ENCODE results near the gene ZNF735. TPM values are rescaled to one million over a fixed set of nuclear protein-coding genes. Genes with fewer than 3 reads are reported as not detected.
"Not testable (repeated sequence)": the region's sequence is repeated elsewhere in the genome, so short reads cannot be mapped to it uniquely, and the experiment has no call there.

ZNF735 gene
- total RNA-seq, 1 donor from 2014 or later: not detected

- intact Hi-C loops (cut with micrococcal nuclease): no loop called here
- no peak for TF ChIP-seq CTCF (IDR thresholded peaks at IDR 0.05)
- DNase-seq: no peak
- no peak for ATAC-seq (ENCODE audit: low read depth)
- Mint-ChIP-seq H3K27ac (no peak overlapping the region), H3K36me3 (ENCODE audit: low read depth) (no peaks in the 10 kb centered on the region), H3K27me3 (no peaks in the 10 kb centered on the region), H3K4me3 (no peak overlapping the region), H3K4me1 (no peaks in the 10 kb centered on the region), H3K9me3 (peaks cover 18% of the 10 kb centered on the region)
- ChIA-PET CTCF (no interaction called here), POLR2A (no interaction called here)
Observed at GRCh38 chr7:64187408-64187807, 19.6 kb upstream of the ZNF735 start.

- Mint-ChIP-seq H3K27ac (no peak overlapping the region), H3K36me3 (ENCODE audit: low read depth) (no peaks in the 10 kb centered on the region), H3K27me3 (no peaks in the 10 kb centered on the region), H3K9me3 (peaks cover 22% of the 10 kb centered on the region), H3K4me3 (no peak overlapping the region), H3K4me1 (no peaks in the 10 kb centered on the region)
- DNase-seq (no peak), ATAC-seq (ENCODE audit: low read depth) (no peak)
- CTCF ChIA-PET: no interaction called here
- intact Hi-C loops (cut with micrococcal nuclease): no loop called here
- POLR2A ChIA-PET: no interaction called here
- no peak for TF ChIP-seq CTCF (IDR thresholded peaks at IDR 0.05)
Observed at GRCh38 chr7:64192148-64192704, 14.8 kb upstream of the ZNF735 start.

- no peak for DNase-seq
- H3K36me3 Mint-ChIP-seq (ENCODE audit: low read depth): no peaks in the 10 kb centered on the region
- TF ChIP-seq CTCF (IDR thresholded peaks at IDR 0.05): no peak
- CTCF ChIA-PET: no interaction called here
- H3K4me1 Mint-ChIP-seq: no peaks in the 10 kb centered on the region
- ATAC-seq (ENCODE audit: low read depth): no peak
- intact Hi-C loops (cut with micrococcal nuclease): no loop called here
- POLR2A ChIA-PET: no interaction called here
- H3K4me3 Mint-ChIP-seq: no peak overlapping the region
- no peak overlapping the region for H3K27ac Mint-ChIP-seq
- H3K9me3 Mint-ChIP-seq: peaks cover 19% of the 10 kb centered on the region
- no peaks in the 10 kb centered on the region for H3K27me3 Mint-ChIP-seq
Observed at GRCh38 chr7:64192775-64193174, 14.2 kb upstream of the ZNF735 start.

GRCh38 chr7:64219710-64220298, 12.8 kb downstream of the ZNF735 start:
- POLR2A ChIA-PET; H3K4me3 Mint-ChIP-seq; intact Hi-C loops (cut with micrococcal nuclease); H3K36me3 Mint-ChIP-seq (ENCODE audit: low read depth); H3K4me1 Mint-ChIP-seq; H3K27me3 Mint-ChIP-seq; CTCF ChIA-PET; ATAC-seq (ENCODE audit: low read depth); DNase-seq; H3K27ac Mint-ChIP-seq: not testable (repeated sequence)
- peaks cover 49% of the 10 kb centered on the region for H3K9me3 Mint-ChIP-seq

GRCh38 chr7:64223366-64223765, 16.4 kb downstream of the ZNF735 start:
- DNase-seq (no peak), ATAC-seq (ENCODE audit: low read depth) (no peak)
- Mint-ChIP-seq H3K27ac (no peak overlapping the region), H3K4me3 (no peak overlapping the region), H3K4me1 (no peaks in the 10 kb centered on the region), H3K9me3 (peaks cover 43% of the 10 kb centered on the region), H3K36me3 (ENCODE audit: low read depth) (no peaks in the 10 kb centered on the region), H3K27me3 (no peaks in the 10 kb centered on the region)
- intact Hi-C loops (cut with micrococcal nuclease): no loop called here
- TF ChIP-seq CTCF (IDR thresholded peaks at IDR 0.05): no peak
- CTCF ChIA-PET: no interaction called here
- POLR2A ChIA-PET: no interaction called here

- DNase-seq; intact Hi-C loops (cut with micrococcal nuclease); ATAC-seq (ENCODE audit: low read depth): not testable (repeated sequence)
Observed at GRCh38 chr7:64228174-64228573, 21.2 kb downstream of the ZNF735 start, which contains the start of gene ZNF679. TSS of gene ZNF679 (plus strand) at chr7:64228474. CDS start at chr7:64249118, 20,644 bp downstream.

More at GRCh38 chr7:64228174-64228573, 21.2 kb downstream of the ZNF735 start, which contains the start of gene ZNF679:
- H3K4me3 Mint-ChIP-seq; H3K27me3 Mint-ChIP-seq; H3K36me3 Mint-ChIP-seq (ENCODE audit: low read depth); CTCF ChIA-PET; H3K4me1 Mint-ChIP-seq; H3K27ac Mint-ChIP-seq; POLR2A ChIA-PET: not testable (repeated sequence)
- H3K9me3 Mint-ChIP-seq: peaks cover 26% of the 10 kb centered on the region
